Kidney (tissue), 14 donors: ENCODE measurements around the gene TGIF1. TPM values are rescaled to one million over a fixed set of nuclear protein-coding genes. Genes with fewer than 3 reads are reported as not detected.
A peak's percentile ranks its signal among the peaks of the same experiment; 100 is the strongest.

Experiments used
- DNase-seq, 5 donors: peaks; one replicate each; pipeline ENCODE4 v3.0.0-alpha.2; 2013 to 2020
- FAIRE-seq: peaks from 2 replicates; lab custom pipeline; 2012; peaks lifted over from hg19 to GRCh38; lab: Jason Lieb, UNC
- H3K27ac ChIP-seq, 2 donors: one replicate each; pipeline ENCODE4 v1.7.0; 2013; ENCODE audit warnings: low read depth in 2 of 2, low read length in 2 of 2, inconsistent platforms in 1 of 2
- H3K27me3 ChIP-seq: one replicate; pipeline ENCODE4 v1.7.1; 2013; ENCODE audit warnings: low read length, inconsistent platforms; ENCODE audit not compliant: control insufficient read depth, insufficient read depth
- H3K36me3 ChIP-seq, 3 donors: one replicate each; pipeline versions ENCODE4 v1.7.0 to v1.7.1; 2013; ENCODE audit warnings: low read length in 3 of 3, control low read depth in 1 of 3, inconsistent platforms in 1 of 3; ENCODE audit not compliant: insufficient read depth in 3 of 3, control insufficient read depth in 2 of 3
- H3K4me1 ChIP-seq, 3 donors: one replicate each; pipeline versions ENCODE4 v1.7.0 to v1.7.1; 2013; ENCODE audit warnings: low read length in 3 of 3, inconsistent platforms in 1 of 3, low read depth in 1 of 3; ENCODE audit not compliant: control insufficient read depth in 2 of 3, insufficient read depth in 2 of 3
- H3K4me3 ChIP-seq, 3 donors: one replicate each; pipeline versions ENCODE4 v1.7.0 to v1.8.1; 2013; ENCODE audit warnings: low read length in 3 of 3, control low read depth in 1 of 3, inconsistent platforms in 1 of 3
- H3K9ac ChIP-seq, 3 donors: one replicate each; pipeline versions ENCODE4 v1.7.0 to v1.7.1; 2013; ENCODE audit warnings: low read length in 3 of 3, control low read depth in 1 of 3, inconsistent platforms in 1 of 3
- H3K9me3 ChIP-seq, 3 donors: one replicate each; pipeline versions ENCODE4 v1.7.0 to v1.7.1; 2013; ENCODE audit warnings: low read length in 3 of 3, control low read depth in 1 of 3, inconsistent platforms in 1 of 3; ENCODE audit not compliant: control insufficient read depth in 2 of 3, insufficient read depth in 1 of 3
- intact Hi-C: fragments of 100-400 bp; cut with DNase I; formaldehyde crosslinking; loops from one replicate; pipeline ENCODE4 v1.11.1; 2022
- polyA plus RNA-seq: library from polyadenylated mRNA; stranded (reverse); fragments of 350-450 nt; fragmentation: Illumina TruSeq; extraction: RNeasy Lipid Tissue Mini Kit (QIAGEN cat#74804); gene quantifications from one replicate; pipeline ENCODE4 v1.2.3, GENCODE V29; 2014; ENCODE audit warnings: low read depth, low replicate concordance; ENCODE audit not compliant: insufficient read depth
- total RNA-seq: library from RNA; stranded (reverse); fragmentation: NEBNext Ultra II Directional; extraction: Animal tissue kit (Norgen Biotek cat#: 25700); gene quantifications from one replicate; pipeline ENCODE4 v1.2.1, GENCODE V29; 2021
- TF ChIP-seq, protein P1 (sequence below): IDR thresholded peaks from 3 replicates; pipeline ENCODE4 v1.5.1; 2012; ENCODE audit warnings: mild to moderate bottlenecking, moderate library complexity, borderline replicate concordance; ENCODE audit not compliant: insufficient read depth; ENCODE audit errors: extremely low read depth
- donor health status: control.
- donor health status: control.
- donor health status: control.
- donor health status: control.
- donor health status: control.
- donor health status: DM: yes; HTN: yes; CAD: no.
- donor health status: Normal renal cell carcinoma (clear cell type).

TGIF1 gene
- total and polyA plus RNA-seq, 2 donors from 2014 or later = 38.5 to 93.8 TPM

DNA sequence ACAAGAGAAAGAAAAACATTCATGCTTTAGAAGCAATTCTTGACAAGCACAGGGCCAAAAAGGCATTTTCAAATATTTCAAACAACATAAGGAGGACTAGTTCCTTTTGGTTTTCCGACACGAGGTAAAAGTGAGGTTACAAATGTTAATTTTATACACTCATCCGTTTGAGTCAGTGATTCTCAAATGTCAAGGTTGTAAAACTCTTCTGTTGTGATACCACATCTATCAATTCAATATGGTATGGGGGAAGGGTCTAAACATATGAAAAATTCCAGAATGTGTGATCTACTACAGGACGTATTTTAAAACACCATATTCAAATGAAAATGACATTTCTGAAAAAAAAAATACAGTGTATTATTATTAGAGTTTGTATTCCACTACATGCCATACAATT, 52.7 kb downstream of the TGIF1 start:
- no peak overlapping the region for H3K4me3 ChIP-seq
- intact Hi-C loops = no loop called here
- FAIRE-seq (no peak), DNase-seq (no peak)
- H3K9me3 ChIP-seq = no peaks in the 10 kb centered on the region
- H3K27ac ChIP-seq = no peak overlapping the region
- TF ChIP-seq, protein P1, sequence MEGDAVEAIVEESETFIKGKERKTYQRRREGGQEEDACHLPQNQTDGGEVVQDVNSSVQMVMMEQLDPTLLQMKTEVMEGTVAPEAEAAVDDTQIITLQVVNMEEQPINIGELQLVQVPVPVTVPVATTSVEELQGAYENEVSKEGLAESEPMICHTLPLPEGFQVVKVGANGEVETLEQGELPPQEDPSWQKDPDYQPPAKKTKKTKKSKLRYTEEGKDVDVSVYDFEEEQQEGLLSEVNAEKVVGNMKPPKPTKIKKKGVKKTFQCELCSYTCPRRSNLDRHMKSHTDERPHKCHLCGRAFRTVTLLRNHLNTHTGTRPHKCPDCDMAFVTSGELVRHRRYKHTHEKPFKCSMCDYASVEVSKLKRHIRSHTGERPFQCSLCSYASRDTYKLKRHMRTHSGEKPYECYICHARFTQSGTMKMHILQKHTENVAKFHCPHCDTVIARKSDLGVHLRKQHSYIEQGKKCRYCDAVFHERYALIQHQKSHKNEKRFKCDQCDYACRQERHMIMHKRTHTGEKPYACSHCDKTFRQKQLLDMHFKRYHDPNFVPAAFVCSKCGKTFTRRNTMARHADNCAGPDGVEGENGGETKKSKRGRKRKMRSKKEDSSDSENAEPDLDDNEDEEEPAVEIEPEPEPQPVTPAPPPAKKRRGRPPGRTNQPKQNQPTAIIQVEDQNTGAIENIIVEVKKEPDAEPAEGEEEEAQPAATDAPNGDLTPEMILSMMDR = no peak
- no peak overlapping the region for H3K9ac ChIP-seq
- H3K4me1 ChIP-seq = peaks cover 0 to 7% (median 0%) of the 10 kb centered on the region in 3 donors
- H3K36me3 ChIP-seq = no peaks in the 10 kb centered on the region
- H3K27me3 ChIP-seq = no peaks in the 10 kb centered on the region

DNA sequence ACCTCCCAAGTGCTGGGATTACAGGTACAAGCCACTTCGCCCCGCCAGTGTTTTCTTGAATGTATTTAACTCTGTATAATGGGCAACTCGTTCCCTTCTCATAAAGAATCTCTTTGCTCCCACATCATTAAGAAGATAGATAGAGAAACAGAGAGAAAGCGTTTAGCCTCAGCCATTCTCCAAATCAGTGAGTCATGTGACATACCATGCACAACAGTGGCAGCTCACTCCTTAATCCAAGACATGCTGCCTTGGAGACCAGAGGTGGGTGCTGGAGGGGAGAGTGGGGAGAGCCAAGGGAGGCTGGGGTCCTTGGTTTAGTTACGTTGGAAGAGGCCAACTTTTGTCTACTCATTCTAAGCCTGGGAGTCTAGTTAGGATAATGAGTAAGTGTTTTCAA, 54.7 kb downstream of the TGIF1 start:
- DNase-seq (no peak), FAIRE-seq (no peak)
- Histone ChIP-seq H3K27me3 (no peaks in the 10 kb centered on the region), H3K9me3 (no peaks in the 10 kb centered on the region), H3K27ac (no peak overlapping the region), H3K4me3 (no peak overlapping the region), H3K4me1 (peaks cover 3 to 5% (median 3%) of the 10 kb centered on the region in 3 donors), H3K36me3 (no peaks in the 10 kb centered on the region), H3K9ac (no peak overlapping the region)
- TF ChIP-seq, protein P1 = no peak
- intact Hi-C loops = no loop called here

DNA sequence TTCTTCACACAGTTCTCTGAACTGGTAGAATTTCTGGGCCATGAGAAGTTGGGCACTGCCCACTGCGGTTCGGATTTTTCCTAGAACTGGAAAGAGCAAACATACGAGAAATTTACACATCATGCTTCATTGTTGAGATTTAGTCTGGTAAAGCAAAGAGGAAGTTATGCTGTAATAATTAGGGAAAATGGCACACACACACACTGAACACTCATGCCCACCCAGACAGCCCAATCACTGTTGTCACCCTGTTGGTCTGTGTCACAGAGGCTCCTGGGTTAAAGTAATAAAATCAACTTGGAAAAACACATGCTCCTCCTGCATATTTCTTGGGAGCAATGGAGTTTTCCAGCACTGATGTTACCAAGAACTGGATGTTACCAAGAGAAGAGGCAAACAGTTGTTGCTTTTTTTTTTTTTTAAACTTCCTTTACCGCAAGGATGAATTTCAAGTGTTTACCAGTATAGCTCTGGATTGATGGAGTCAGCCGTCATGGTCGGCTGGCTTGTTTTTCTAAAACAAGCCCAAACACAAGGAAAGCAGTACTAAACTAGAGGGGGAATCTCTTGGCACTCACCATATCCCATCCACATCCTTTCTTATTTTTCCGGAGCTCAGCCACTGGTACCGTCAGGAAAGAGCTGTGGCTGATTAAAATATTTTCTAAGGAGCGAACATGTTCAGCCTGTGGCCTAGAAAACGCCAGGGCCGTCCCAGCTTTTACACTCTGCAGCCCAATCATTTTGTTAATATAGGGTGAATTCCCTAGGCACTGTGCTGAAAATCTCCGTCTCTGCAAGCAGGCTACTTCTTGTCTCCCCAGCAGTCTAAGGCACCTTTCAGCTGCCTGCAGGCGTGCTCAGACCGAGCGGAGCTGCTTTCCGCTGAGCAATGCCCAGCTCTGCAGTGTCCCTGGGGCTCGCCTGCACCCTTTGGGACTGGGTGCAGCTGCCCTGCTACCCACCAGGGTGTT, 58.9 kb downstream of the TGIF1 start:
- intact Hi-C loops = no loop called here
- FAIRE-seq = no peak
- no peak overlapping the region for H3K27ac ChIP-seq
- TF ChIP-seq, protein P1 = no peak
- H3K27me3 ChIP-seq = no peaks in the 10 kb centered on the region
- no peaks in the 10 kb centered on the region for H3K9me3 ChIP-seq
- H3K36me3 ChIP-seq = no peaks in the 10 kb centered on the region
- peaks cover 0 to 5% (median 3%) of the 10 kb centered on the region in 3 donors for H3K4me1 ChIP-seq
- peak in 3 of 5 donors; percentile 32 to 67 (median 64) for DNase-seq
- no peak overlapping the region for H3K4me3 ChIP-seq
- no peak overlapping the region for H3K9ac ChIP-seq

Other genes with a start within 250 kb of the TGIF1 start
- gene MYOM1, start 230.2 kb upstream of the TGIF1 start, total RNA-seq = 6.8 TPM
- 2.1 TPM for gene MYOM1, start 230.2 kb upstream of the TGIF1 start, polyA plus RNA-seq
- gene MYL12A, start 202.4 kb upstream of the TGIF1 start, total RNA-seq = 450 TPM
- 442 TPM for gene MYL12A, start 202.4 kb upstream of the TGIF1 start, polyA plus RNA-seq
- 448 TPM for gene MYL12B, start 188.0 kb upstream of the TGIF1 start, total RNA-seq
- gene MYL12B, start 188.0 kb upstream of the TGIF1 start, polyA plus RNA-seq = 884 TPM